GM12874 (cell line): ENCODE data around the gene CORT.

Experiments used
- CTCF ChIP-seq: IDR thresholded peaks from 2 replicates; pipeline ENCODE4 v1.5.1; 2011; ENCODE audit warnings: low read depth, mild to moderate bottlenecking, control low read depth, low read length, moderate library complexity; ENCODE audit not compliant: insufficient read depth

The CORT gene

DNA sequence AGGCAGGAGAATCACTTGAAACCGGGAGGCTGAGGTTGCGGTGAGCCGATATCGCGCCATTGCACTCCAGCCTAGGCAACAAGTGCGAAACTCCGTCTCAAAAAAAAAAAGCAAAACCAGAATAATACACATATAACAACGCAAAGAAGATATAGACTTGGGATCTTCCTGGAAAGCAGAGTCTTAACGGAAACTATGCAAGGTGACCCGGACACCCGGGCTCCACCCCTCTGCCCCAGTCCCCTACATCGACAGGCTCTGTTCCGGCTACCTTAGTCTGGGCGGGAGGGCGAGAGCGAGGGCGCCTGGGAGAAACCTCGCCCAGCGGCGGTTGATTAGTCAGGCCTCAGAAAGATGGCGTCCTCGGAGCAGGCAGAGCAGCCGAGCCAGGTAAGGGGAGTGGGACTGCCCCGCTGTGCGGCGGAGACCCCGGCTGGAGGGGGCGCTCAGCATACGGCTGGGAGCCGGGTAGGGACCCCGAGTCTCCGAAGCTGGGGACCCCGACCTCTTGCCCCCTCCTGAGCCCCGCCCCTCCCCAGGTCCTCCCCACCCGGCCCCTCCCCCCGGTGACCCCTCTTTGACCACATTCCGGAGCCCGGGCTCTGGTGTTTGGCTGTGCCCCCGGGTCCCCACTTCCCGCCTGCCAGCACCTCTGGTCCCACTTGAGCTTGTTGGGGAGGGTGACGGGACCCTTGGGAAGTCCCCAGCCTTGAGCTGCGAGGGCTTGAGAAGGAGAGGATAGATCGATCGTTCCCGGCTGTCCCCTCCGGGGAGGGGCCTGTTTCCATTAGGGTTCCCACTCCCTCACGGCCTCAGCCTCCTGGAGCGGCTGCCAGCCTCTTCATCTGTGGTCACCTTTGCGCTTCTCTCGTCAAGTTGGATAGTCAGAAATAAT is 25.0 kb downstream of the CORT start, which contains the start of gene PEX14:
TSS of gene PEX14 (plus strand) at position 338 of the 895 bp plus-strand sequence. CDS start at position 355, 17 bp downstream.
- no peak for TF ChIP-seq CTCF

- TF ChIP-seq CTCF: no peak
These were observed 25.7 kb downstream of the CORT start for GRCh38 chr1:10475510-10475909.

DNA sequence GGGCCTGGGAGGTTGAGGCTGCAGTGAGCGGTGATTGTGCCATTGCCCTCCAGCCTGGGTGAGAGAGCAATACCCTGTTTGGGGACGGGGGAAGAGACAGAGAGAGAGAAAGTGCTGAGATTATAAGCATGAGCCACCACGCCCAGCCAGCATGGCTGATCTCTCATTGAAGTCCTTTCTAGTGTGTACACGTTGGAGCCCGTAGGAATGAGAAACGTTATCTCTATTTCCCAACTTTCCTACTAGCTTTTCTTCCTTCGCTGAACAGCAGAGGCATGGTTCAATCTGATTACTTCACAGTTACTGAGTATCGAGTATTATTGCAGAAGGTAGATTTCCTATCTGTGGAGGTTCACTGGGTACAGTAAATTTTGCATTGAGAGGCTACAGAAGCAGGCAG is 29.5 kb downstream of the CORT start:
- TF ChIP-seq CTCF: no peak

- no peak for TF ChIP-seq CTCF
These were observed 30.8 kb downstream of the CORT start for GRCh38 chr1:10480614-10481013.

- no peak for TF ChIP-seq CTCF
These were observed 34.7 kb downstream of the CORT start for GRCh38 chr1:10484521-10484920.

- no peak for TF ChIP-seq CTCF
These were observed 39.6 kb downstream of the CORT start for GRCh38 chr1:10489291-10490055.

GRCh38 chr1:10490286-10490970 is 40.6 kb downstream of the CORT start:
- TF ChIP-seq CTCF: no peak
